Activated CD4-positive, alpha-beta T cell treated with anti-CD3 and anti-CD28 coated beads, Interleukin-2, amount 50 U/mL, for 4 hours (primary cell): ENCODE measurements around the gene SMIM23.
"Not testable (repeated sequence)": the region's sequence is repeated elsewhere in the genome, so short reads cannot be mapped to it uniquely, and the experiment has no call there.

ENCODE experiments used
- DNase-seq, 2 experiments: peaks; one replicate each; pipeline ENCODE4 v3.0.0-alpha.2; 2020

SMIM23 gene

GRCh38 chr5:171774418-171774817 is 11.2 kb upstream of the SMIM23 start:
- DNase-seq: no peak

GRCh38 chr5:171776213-171776612 is 9.4 kb upstream of the SMIM23 start:
- no peak for DNase-seq

GRCh38 chr5:171776770-171777759 is 8.6 kb upstream of the SMIM23 start:
- DNase-seq: no peak

- not testable (repeated sequence) for DNase-seq
These were observed 3.9 kb upstream of the SMIM23 start for GRCh38 chr5:171781744-171782143.

- DNase-seq: no peak
These were observed 3.2 kb upstream of the SMIM23 start for GRCh38 chr5:171782332-171782966.

- no peak for DNase-seq
These were observed 2.6 kb upstream of the SMIM23 start for GRCh38 chr5:171783051-171783450.

- no peak for DNase-seq
These were observed 3.7 kb downstream of the SMIM23 start for GRCh38 chr5:171789353-171789752.

- no peak for DNase-seq
These were observed 4.8 kb downstream of the SMIM23 start for GRCh38 chr5:171790408-171790807.

GRCh38 chr5:171794470-171794960 is 8.9 kb downstream of the SMIM23 start:
- DNase-seq: no peak

GRCh38 chr5:171795381-171795780 is 9.8 kb downstream of the SMIM23 start:
- no peak for DNase-seq

GRCh38 chr5:171796436-171796835 is 10.8 kb downstream of the SMIM23 start:
- no peak for DNase-seq

- no peak for DNase-seq
These were observed 11.9 kb downstream of the SMIM23 start for GRCh38 chr5:171797543-171797942.

- DNase-seq: no peak
These were observed 12.8 kb downstream of the SMIM23 start for GRCh38 chr5:171798418-171798817.

- DNase-seq: no peak
These were observed 16.2 kb downstream of the SMIM23 start for GRCh38 chr5:171801839-171802238.

GRCh38 chr5:171805746-171806145 is 20.1 kb downstream of the SMIM23 start:
- no peak for DNase-seq

GRCh38 chr5:171806976-171807747 is 21.5 kb downstream of the SMIM23 start:
- no peak for DNase-seq

GRCh38 chr5:171808453-171808852 is 22.8 kb downstream of the SMIM23 start:
- no peak for DNase-seq

GRCh38 chr5:171808951-171809350 is 23.3 kb downstream of the SMIM23 start:
- no peak for DNase-seq

GRCh38 chr5:171810227-171810626 is 24.6 kb downstream of the SMIM23 start:
- DNase-seq: no peak

- DNase-seq: no peak
These were observed 27.7 kb downstream of the SMIM23 start for GRCh38 chr5:171813270-171813669.

- no peak for DNase-seq
These were observed 28.3 kb downstream of the SMIM23 start for GRCh38 chr5:171813813-171814490.

GRCh38 chr5:171816666-171817065 is 31.0 kb downstream of the SMIM23 start:
- DNase-seq: no peak

- no peak for DNase-seq
These were observed 34.9 kb downstream of the SMIM23 start for GRCh38 chr5:171820561-171820960.
